Breast epithelium (tissue), 4 donors: Measurements from ENCODE around the gene FLNB. TPM values are rescaled to one million over a fixed set of nuclear protein-coding genes. Genes with fewer than 3 reads are reported as not detected.

ENCODE experiments used
- DNase-seq, 2 donors: peaks; one replicate each; pipeline ENCODE4 v3.0.0-alpha.2; 2019; ENCODE audit warnings: low spot score in 2 of 2
- H3K27ac ChIP-seq, 2 donors: fragments of 200-600 bp; sonication (generic) in 1 of 2; one replicate each; pipeline ENCODE4 v1.5.1; 2016 to 2019; ENCODE audit warnings: mild to moderate bottlenecking in 1 of 2
- H3K27me3 ChIP-seq, 2 donors: fragments of 200-600 bp; sonication (generic) in 1 of 2; one replicate each; pipeline versions ENCODE4 v1.5.1 to v1.6.0; 2017 to 2019; ENCODE audit warnings: control low read depth in 1 of 2, mild to moderate bottlenecking in 1 of 2
- H3K36me3 ChIP-seq: fragments of 200-600 bp; one replicate; pipeline ENCODE4 v1.5.1; 2019
- H3K4me1 ChIP-seq, 2 donors: fragments of 200-600 bp; sonication (generic); one replicate each; pipeline ENCODE4 v1.5.1; 2016 to 2019; ENCODE audit warnings: control low read depth in 1 of 2
- H3K4me3 ChIP-seq, 3 donors: fragments of 200-600 bp; sonication (generic); 1 replicate in 2 of 3; 2 replicates in 1 of 3; pipeline ENCODE4 v1.5.1; 2016 to 2019; ENCODE audit warnings: mild to moderate bottlenecking in 3 of 3, moderate library complexity in 2 of 3
- H3K9me3 ChIP-seq, 2 donors: fragments of 200-600 bp; sonication (generic) in 1 of 2; one replicate each; pipeline ENCODE4 v1.5.1; 2016 to 2019; ENCODE audit warnings: control low read depth in 1 of 2
- POLR2A ChIP-seq: fragments of 450-650 bp; IDR thresholded peaks from one replicate; pipeline ENCODE4 v1.6.1; 2016; ENCODE audit warnings: antibody characterized with exemption, mild to moderate bottlenecking, moderate library complexity
- POLR2AphosphoS5 ChIP-seq, 3 donors: sonication (generic); formaldehyde crosslinking; IDR thresholded peaks; one replicate each; pipeline ENCODE4 v1.6.1; 2017; ENCODE audit warnings: antibody characterized with exemption in 3 of 3
- intact Hi-C: fragments of 100-400 bp; cut with DNase I; formaldehyde crosslinking; loops from one replicate; pipeline ENCODE4 v1.15.1; 2023; ENCODE audit warnings: low total_unique reads
- total RNA-seq, 3 donors: library from RNA; depleted of rRNA; stranded (reverse); fragments of >200 nt; gene quantifications; one replicate each; pipeline ENCODE4 v1.1.0, GENCODE V29; 2016
- TF ChIP-seq, protein P1 (sequence below), 3 donors: fragments of 450-650 bp; IDR thresholded peaks; one replicate each; pipeline ENCODE4 v1.5.1; 2016 to 2017; ENCODE audit warnings: antibody characterized with exemption in 3 of 3, mild to moderate bottlenecking in 3 of 3, moderate library complexity in 3 of 3

Gene FLNB
- total RNA-seq, 3 donors from 2014 or later, result 40.3 to 242 (median 164) TPM

DNA sequence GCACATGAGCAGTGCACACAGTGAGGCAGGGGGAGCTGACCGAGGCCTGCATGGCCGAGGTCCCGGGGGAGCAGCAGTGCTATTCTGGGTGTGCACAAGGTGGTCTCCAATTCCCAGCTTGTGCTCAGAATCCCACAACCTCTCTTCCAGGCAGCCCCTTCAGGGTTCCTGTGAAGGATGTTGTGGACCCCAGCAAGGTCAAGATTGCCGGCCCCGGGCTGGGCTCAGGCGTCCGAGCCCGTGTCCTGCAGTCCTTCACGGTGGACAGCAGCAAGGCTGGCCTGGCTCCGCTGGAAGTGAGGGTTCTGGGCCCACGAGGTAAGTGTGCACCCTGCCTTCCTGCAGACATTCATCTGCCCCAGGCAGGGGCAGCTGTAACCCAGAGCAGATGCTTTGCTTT, 122.4 kb downstream of the FLNB start:
- intact Hi-C loops, result no loop called here
- no peaks in the 10 kb centered on the region for H3K27me3 ChIP-seq
- H3K9me3 ChIP-seq, result no peaks in the 10 kb centered on the region
- peaks cover 4% of the 10 kb centered on the region for H3K36me3 ChIP-seq
- H3K4me1 ChIP-seq, result no peaks in the 10 kb centered on the region
- H3K27ac ChIP-seq, result no peak overlapping the region
- H3K4me3 ChIP-seq, result no peak overlapping the region
- TF ChIP-seq, protein P1, sequence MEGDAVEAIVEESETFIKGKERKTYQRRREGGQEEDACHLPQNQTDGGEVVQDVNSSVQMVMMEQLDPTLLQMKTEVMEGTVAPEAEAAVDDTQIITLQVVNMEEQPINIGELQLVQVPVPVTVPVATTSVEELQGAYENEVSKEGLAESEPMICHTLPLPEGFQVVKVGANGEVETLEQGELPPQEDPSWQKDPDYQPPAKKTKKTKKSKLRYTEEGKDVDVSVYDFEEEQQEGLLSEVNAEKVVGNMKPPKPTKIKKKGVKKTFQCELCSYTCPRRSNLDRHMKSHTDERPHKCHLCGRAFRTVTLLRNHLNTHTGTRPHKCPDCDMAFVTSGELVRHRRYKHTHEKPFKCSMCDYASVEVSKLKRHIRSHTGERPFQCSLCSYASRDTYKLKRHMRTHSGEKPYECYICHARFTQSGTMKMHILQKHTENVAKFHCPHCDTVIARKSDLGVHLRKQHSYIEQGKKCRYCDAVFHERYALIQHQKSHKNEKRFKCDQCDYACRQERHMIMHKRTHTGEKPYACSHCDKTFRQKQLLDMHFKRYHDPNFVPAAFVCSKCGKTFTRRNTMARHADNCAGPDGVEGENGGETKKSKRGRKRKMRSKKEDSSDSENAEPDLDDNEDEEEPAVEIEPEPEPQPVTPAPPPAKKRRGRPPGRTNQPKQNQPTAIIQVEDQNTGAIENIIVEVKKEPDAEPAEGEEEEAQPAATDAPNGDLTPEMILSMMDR (IDR thresholded peaks at IDR 0.05), result no peak
- TF ChIP-seq POLR2AphosphoS5 (IDR thresholded peaks at IDR 0.05) (no peak), POLR2A (no peak)
- DNase-seq, result no peak

DNA sequence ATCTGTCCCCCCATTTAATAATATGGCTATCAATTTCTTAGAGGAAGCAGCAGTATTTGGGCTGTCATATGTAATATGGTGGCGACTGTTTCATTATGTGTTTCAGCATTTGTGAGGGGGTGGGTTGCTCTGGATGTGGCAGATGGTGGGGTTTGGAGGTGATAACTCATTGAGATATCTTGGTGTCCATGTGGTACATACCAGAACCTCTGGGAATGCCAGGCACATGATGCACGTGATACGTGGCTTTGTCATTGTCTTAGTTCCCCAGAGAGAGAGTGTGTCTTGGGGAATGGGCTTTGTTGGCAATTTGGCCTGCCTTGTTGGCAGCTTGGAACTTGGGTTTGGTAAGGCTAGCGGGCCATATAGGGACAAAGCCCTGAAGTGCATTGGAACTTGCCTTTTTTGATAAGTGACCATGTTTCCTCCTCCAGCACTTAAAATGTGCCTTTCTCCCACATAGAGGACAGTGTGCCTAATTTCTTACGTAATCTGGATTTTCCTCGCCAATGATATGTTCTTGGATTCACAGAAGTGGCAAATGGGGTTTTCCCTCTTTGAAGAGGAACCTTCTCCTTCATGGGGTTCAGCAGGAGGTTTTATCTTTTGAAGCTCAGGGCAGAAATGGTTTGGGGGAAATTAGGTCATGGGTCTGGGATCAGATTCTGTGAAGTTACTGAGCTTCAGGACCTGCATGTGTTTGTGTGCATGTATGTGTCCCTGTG, 123.0 kb downstream of the FLNB start:
- intact Hi-C loops, result no loop called here
- Histone ChIP-seq H3K27ac (no peak overlapping the region), H3K4me3 (no peak overlapping the region), H3K27me3 (no peaks in the 10 kb centered on the region), H3K36me3 (peaks cover 9% of the 10 kb centered on the region), H3K9me3 (no peaks in the 10 kb centered on the region), H3K4me1 (no peaks in the 10 kb centered on the region)
- TF ChIP-seq POLR2A (no peak), POLR2AphosphoS5 (IDR thresholded peaks at IDR 0.05) (no peak)
- TF ChIP-seq, protein P1 (IDR thresholded peaks at IDR 0.05), result no peak
- DNase-seq, result no peak

DNA sequence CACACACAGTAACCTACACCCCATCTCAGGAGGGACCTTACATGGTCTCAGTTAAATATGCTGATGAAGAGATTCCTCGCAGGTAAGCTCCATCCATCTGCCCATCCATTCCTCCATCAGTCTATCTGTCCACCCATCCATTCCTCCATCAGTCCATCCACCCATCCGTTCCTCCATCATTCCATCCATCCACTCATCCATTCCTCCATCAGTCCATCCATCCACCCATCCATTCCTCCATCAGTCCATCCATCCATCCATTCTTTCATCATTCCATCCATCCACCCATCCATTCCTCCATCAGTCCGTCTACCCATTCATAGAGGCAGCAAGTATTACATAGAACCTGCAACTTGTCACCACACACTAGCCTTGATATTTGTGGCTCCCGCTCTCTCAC, 124.6 kb downstream of the FLNB start:
- no peaks in the 10 kb centered on the region for H3K4me1 ChIP-seq
- no peak for DNase-seq
- H3K9me3 ChIP-seq, result no peaks in the 10 kb centered on the region
- intact Hi-C loops, result no loop called here
- no peak overlapping the region for H3K27ac ChIP-seq
- TF ChIP-seq, protein P1 (IDR thresholded peaks at IDR 0.05), result no peak
- no peak for TF ChIP-seq POLR2AphosphoS5 (IDR thresholded peaks at IDR 0.05)
- TF ChIP-seq POLR2A, result no peak
- H3K36me3 ChIP-seq, result peaks cover 16% of the 10 kb centered on the region
- H3K4me3 ChIP-seq, result no peak overlapping the region
- H3K27me3 ChIP-seq, result no peaks in the 10 kb centered on the region

DNA sequence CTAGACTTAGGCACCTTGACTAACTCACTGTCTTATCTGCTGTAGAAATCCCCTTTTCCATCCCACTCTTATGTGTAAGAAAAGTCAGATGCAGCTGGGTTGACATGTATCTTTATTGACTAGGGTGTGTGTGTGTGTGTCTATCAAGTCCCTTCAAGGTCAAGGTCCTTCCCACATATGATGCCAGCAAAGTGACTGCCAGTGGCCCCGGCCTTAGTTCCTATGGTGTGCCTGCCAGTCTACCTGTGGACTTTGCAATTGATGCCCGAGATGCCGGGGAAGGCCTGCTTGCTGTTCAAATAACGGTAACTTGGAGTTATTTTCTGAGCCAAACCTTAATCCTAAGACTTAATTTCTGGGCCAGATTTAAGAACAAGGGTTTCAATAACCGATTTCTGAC, 126.2 kb downstream of the FLNB start:
- Histone ChIP-seq H3K4me1 (no peaks in the 10 kb centered on the region), H3K27ac (no peak overlapping the region), H3K27me3 (no peaks in the 10 kb centered on the region), H3K9me3 (no peaks in the 10 kb centered on the region), H3K4me3 (no peak overlapping the region), H3K36me3 (peaks cover 16% of the 10 kb centered on the region)
- TF ChIP-seq POLR2A (no peak), POLR2AphosphoS5 (IDR thresholded peaks at IDR 0.05) (no peak)
- TF ChIP-seq, protein P1 (IDR thresholded peaks at IDR 0.05), result no peak
- intact Hi-C loops, result no loop called here
- DNase-seq, result no peak

GRCh38 chr3:58135712-58136543, 127.7 kb downstream of the FLNB start:
- Histone ChIP-seq H3K27ac (no peak overlapping the region), H3K36me3 (peaks cover 16% of the 10 kb centered on the region), H3K9me3 (no peaks in the 10 kb centered on the region), H3K4me1 (no peaks in the 10 kb centered on the region), H3K4me3 (no peak overlapping the region), H3K27me3 (no peaks in the 10 kb centered on the region)
- DNase-seq, result no peak
- intact Hi-C loops, result no loop called here
- TF ChIP-seq, protein P1 (IDR thresholded peaks at IDR 0.05), result no peak
- TF ChIP-seq POLR2A (no peak), POLR2AphosphoS5 (IDR thresholded peaks at IDR 0.05) (no peak)
